Loucy (cell line): ENCODE measurements around the gene AIMP1.

Source experiments
- H2AFZ ChIP-seq: fragments of 200-600 bp; sonication (generic); 2 replicates; pipeline ENCODE4 v1.6.0; 2016; ENCODE audit warnings: antibody characterized with exemption, mild to moderate bottlenecking, low read length, moderate library complexity
- H3F3A ChIP-seq: fragments of 200-600 bp; 2 replicates; pipeline ENCODE4 v1.6.0; 2016; ENCODE audit warnings: antibody characterized with exemption, low read depth, mild to moderate bottlenecking
- H3K27me3 ChIP-seq: fragments of 200-600 bp; sonication (generic); 2 replicates; pipeline ENCODE4 v1.6.1; 2014; ENCODE audit warnings: low read length, mild to moderate bottlenecking; ENCODE audit not compliant: insufficient read depth, poor library complexity, severe bottlenecking
- H3K36me3 ChIP-seq: fragments of 200-600 bp; sonication (generic); 2 replicates; pipeline ENCODE4 v1.6.1; 2016; ENCODE audit warnings: low read length; ENCODE audit not compliant: insufficient read depth
- H3K4me1 ChIP-seq: fragments of 200-600 bp; sonication (generic); 2 replicates; pipeline ENCODE4 v1.5.1; 2014; ENCODE audit warnings: low read length, mild to moderate bottlenecking; ENCODE audit not compliant: insufficient read depth, poor library complexity, severe bottlenecking
- H3K4me2 ChIP-seq: fragments of 200-600 bp; sonication (generic); 2 replicates; pipeline ENCODE4 v1.6.0; 2014; ENCODE audit warnings: antibody characterized with exemption, low read length, low read depth, mild to moderate bottlenecking; ENCODE audit not compliant: poor library complexity, severe bottlenecking
- H3K4me3 ChIP-seq: fragments of 200-600 bp; sonication (generic); 2 replicates; pipeline ENCODE4 v1.5.1; 2014; ENCODE audit warnings: low read length, mild to moderate bottlenecking, mixed read lengths; ENCODE audit not compliant: poor library complexity, severe bottlenecking
- H3K79me2 ChIP-seq: fragments of 200-600 bp; sonication (generic); 2 replicates; pipeline ENCODE4 v1.6.1; 2014; ENCODE audit warnings: low read length; ENCODE audit not compliant: insufficient read depth
- H3K9ac ChIP-seq: fragments of 200-600 bp; sonication (generic); 2 replicates; pipeline ENCODE4 v1.6.0; 2014; ENCODE audit warnings: mild to moderate bottlenecking, low read depth, low read length, moderate library complexity; ENCODE audit not compliant: poor library complexity, severe bottlenecking
- H3K9me2 ChIP-seq: fragments of 200-600 bp; sonication (generic); replicated peaks from 2 replicates; pipeline ENCODE4 v1.6.1; 2016; ENCODE audit warnings: low read depth, low read length, mixed read lengths
- H3K9me3 ChIP-seq: fragments of 200-600 bp; sonication (generic); 2 replicates; pipeline ENCODE4 v1.6.1; 2014; ENCODE audit warnings: mild to moderate bottlenecking, antibody characterized with exemption, low read length, low read depth; ENCODE audit not compliant: insufficient read depth
- H4K20me1 ChIP-seq: fragments of 200-600 bp; sonication (generic); 2 replicates; pipeline ENCODE4 v1.6.0; 2014; ENCODE audit warnings: antibody characterized with exemption, low read length, mild to moderate bottlenecking; ENCODE audit not compliant: insufficient read depth, poor library complexity, severe bottlenecking
- CTCF ChIP-seq: fragments of 200-600 bp; sonication (generic); conservative IDR thresholded peaks from 2 replicates; pipeline ENCODE4 v1.5.1; 2014; ENCODE audit warnings: mild to moderate bottlenecking, antibody characterized with exemption, low read length
- EZH2phosphoT487 ChIP-seq: fragments of 200-600 bp; IDR thresholded peaks from 2 replicates; pipeline ENCODE4 v1.6.1; 2018; ENCODE audit warnings: antibody characterized with exemption, mild to moderate bottlenecking, moderate library complexity, borderline replicate concordance

The AIMP1 gene

GRCh38 chr4:106337916-106338315 lies 21.6 kb downstream of the AIMP1 start:
- H3K9me2 ChIP-seq = no peaks in the 10 kb centered on the region
- peaks cover 11% of the 10 kb centered on the region; the same call in 1 of the 2 replicates for H3K79me2 ChIP-seq
- H3F3A ChIP-seq = no peaks in the 10 kb centered on the region
- H3K9me3 ChIP-seq = no peaks in the 10 kb centered on the region; the same call in 1 of the 2 replicates
- no peak for TF ChIP-seq EZH2phosphoT487
- TF ChIP-seq CTCF = no peak
- peaks cover 45% of the 10 kb centered on the region; the same call in 1 of the 2 replicates for H3K36me3 ChIP-seq
- no peak overlapping the region for H2AFZ ChIP-seq
- H3K4me2 ChIP-seq = no peak overlapping the region
- H3K9ac ChIP-seq = no peak overlapping the region
- no peaks in the 10 kb centered on the region for H3K27me3 ChIP-seq
- no peak overlapping the region for H3K4me3 ChIP-seq
- peaks cover 4% of the 10 kb centered on the region for H3K4me1 ChIP-seq
- peaks cover 5% of the 10 kb centered on the region for H4K20me1 ChIP-seq

DNA sequence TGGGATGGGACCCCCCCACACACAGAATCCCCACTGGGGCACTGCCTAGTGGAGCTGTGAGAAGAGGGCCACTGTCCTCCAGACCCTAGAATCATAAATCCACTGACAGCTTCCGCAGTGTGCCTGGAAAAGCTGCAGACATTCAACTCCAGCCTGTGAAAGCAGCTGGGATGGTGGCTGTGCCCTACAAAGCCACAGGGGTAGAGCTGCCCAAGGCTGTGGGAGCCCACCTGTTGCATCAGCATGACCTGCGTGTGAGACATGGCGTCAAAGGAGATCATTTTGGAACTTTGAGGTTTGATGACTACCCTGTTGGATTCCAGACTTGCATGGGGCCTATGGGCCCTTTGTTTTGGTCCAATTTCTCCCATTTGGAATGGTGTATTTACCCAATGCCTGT lies 22.3 kb downstream of the AIMP1 start:
- H2AFZ ChIP-seq = no peak overlapping the region
- TF ChIP-seq CTCF (no peak), EZH2phosphoT487 (no peak)
- H3K9me3 ChIP-seq = no peaks in the 10 kb centered on the region; the same call in 1 of the 2 replicates
- peaks cover 40% of the 10 kb centered on the region; the same call in 1 of the 2 replicates for H3K36me3 ChIP-seq
- peaks cover 7% of the 10 kb centered on the region for H4K20me1 ChIP-seq
- no peaks in the 10 kb centered on the region for H3K9me2 ChIP-seq
- no peaks in the 10 kb centered on the region for H3F3A ChIP-seq
- H3K9ac ChIP-seq = no peak overlapping the region
- no peaks in the 10 kb centered on the region for H3K27me3 ChIP-seq
- H3K4me3 ChIP-seq = no peak overlapping the region
- peaks cover 18% of the 10 kb centered on the region; the same call in 1 of the 2 replicates for H3K79me2 ChIP-seq
- no peak overlapping the region for H3K4me2 ChIP-seq
- H3K4me1 ChIP-seq = peaks cover 4% of the 10 kb centered on the region

GRCh38 chr4:106339431-106339830 lies 23.1 kb downstream of the AIMP1 start:
- no peak overlapping the region for H3K9ac ChIP-seq
- no peak overlapping the region for H3K4me3 ChIP-seq
- TF ChIP-seq CTCF (no peak), EZH2phosphoT487 (no peak)
- H3K9me3 ChIP-seq = no peaks in the 10 kb centered on the region; the same call in 1 of the 2 replicates
- H3K9me2 ChIP-seq = no peaks in the 10 kb centered on the region
- no peak overlapping the region for H3K4me2 ChIP-seq
- H4K20me1 ChIP-seq = peaks cover 7% of the 10 kb centered on the region
- H3K79me2 ChIP-seq = peaks cover 18% of the 10 kb centered on the region; the same call in 1 of the 2 replicates
- H3K4me1 ChIP-seq = peaks cover 4% of the 10 kb centered on the region
- H2AFZ ChIP-seq = no peak overlapping the region
- H3K27me3 ChIP-seq = no peaks in the 10 kb centered on the region
- H3F3A ChIP-seq = no peaks in the 10 kb centered on the region
- peaks cover 40% of the 10 kb centered on the region; the same call in 1 of the 2 replicates for H3K36me3 ChIP-seq
